Body of pancreas (tissue), 4 donors: ENCODE measurements around the gene ANXA9. TPM values are rescaled to one million over a fixed set of nuclear protein-coding genes. Genes with fewer than 3 reads are reported as not detected.

Experiments used
- ATAC-seq: fragments of 150-250 bp; one replicate; pipeline ENCODE4 v1.9.1; 2016
- DNase-seq, 4 donors: peaks; one replicate each; pipeline ENCODE4 v3.0.0-alpha.2; 2019
- H3K27ac ChIP-seq, 4 donors: fragments of 200-600 bp; sonication (generic); 1 replicate in 3 of 4; 2 replicates in 1 of 4; pipeline versions ENCODE4 v1.5.1 to v1.6.1; 2016 to 2019; ENCODE audit warnings: mild to moderate bottlenecking in 1 of 4, mixed read lengths in 1 of 4, moderate library complexity in 1 of 4
- H3K27me3 ChIP-seq, 2 donors: fragments of 200-600 bp; sonication (generic); one replicate each; pipeline ENCODE4 v1.6.0; 2016; ENCODE audit warnings: mild to moderate bottlenecking in 1 of 2
- H3K36me3 ChIP-seq, 2 donors: fragments of 200-600 bp; sonication (generic); replicated peaks in 1 of 2; 2 replicates each; pipeline ENCODE4 v1.5.1; 2016; ENCODE audit warnings: low read depth in 2 of 2; ENCODE audit not compliant: insufficient read depth in 1 of 2
- H3K4me1 ChIP-seq: fragments of 200-600 bp; sonication (generic); one replicate; pipeline ENCODE4 v1.6.0; 2016
- H3K4me3 ChIP-seq, 2 donors: fragments of 200-600 bp; sonication (generic); 1 replicate in 1 of 2; 2 replicates in 1 of 2; pipeline ENCODE4 v1.5.1; 2016 to 2019
- H3K9me3 ChIP-seq, 3 donors: fragments of 200-600 bp; sonication (generic); 1 replicate in 2 of 3; 2 replicates in 1 of 3; pipeline ENCODE4 v1.5.1; 2016
- CTCF ChIP-seq, 7 experiments: fragments of 450-650 bp in 4 of 7; fragments of 200-600 bp in 3 of 7; sonication (generic) in 3 of 7; IDR thresholded peaks; one replicate each; pipeline ENCODE4 v1.5.1; 2016 to 2019; ENCODE audit warnings: antibody characterized with exemption in 7 of 7
- POLR2A ChIP-seq, 3 donors: fragments of 450-650 bp; IDR thresholded peaks; one replicate each; pipeline ENCODE4 v1.6.1; 2016; ENCODE audit warnings: antibody characterized with exemption in 3 of 3, mild to moderate bottlenecking in 2 of 3
- WGBS, 2 donors: methylation state at CpG; one replicate each; pipeline ENCODE4 v1.1.5; 2017; 5-methylcytosine and 5-hydroxymethylcytosine counted together
- intact Hi-C: fragments of 100-400 bp; cut with DNase I; formaldehyde crosslinking; loops from one replicate; pipeline ENCODE4 v1.15.1; 2023
- total RNA-seq, 2 donors: library from RNA; depleted of rRNA; stranded (reverse); fragments of >200 nt; gene quantifications; one replicate each; pipeline ENCODE4 v1.1.0, GENCODE V29; 2016

ANXA9 gene
- total RNA-seq, 2 donors from 2014 or later = 17.4 to 33.3 TPM

GRCh38 chr1:151011154-151011850 is 29.2 kb downstream of the ANXA9 start:
- H3K4me1 ChIP-seq = peaks cover 48% of the 10 kb centered on the region
- intact Hi-C loops = no loop called here
- ATAC-seq = no peak
- TF ChIP-seq POLR2A (IDR thresholded peaks at IDR 0.05) = no peak
- TF ChIP-seq CTCF (IDR thresholded peaks at IDR 0.05) = no peak
- WGBS, 2 donors = 66 to 68% methylated on average over 4 of the region's 4 CpGs
- H3K4me3 ChIP-seq = no peak overlapping the region
- H3K9me3 ChIP-seq = no peaks in the 10 kb centered on the region
- no peak for DNase-seq
- H3K27ac ChIP-seq = peak overlapping the region in 1 of 4 donors; percentile 19
- no peaks in the 10 kb centered on the region for H3K27me3 ChIP-seq
- no peaks in the 10 kb centered on the region for H3K36me3 ChIP-seq

- DNase-seq = no peak
- no peak for TF ChIP-seq POLR2A (IDR thresholded peaks at IDR 0.05)
- TF ChIP-seq CTCF (IDR thresholded peaks at IDR 0.05) = no peak
- no peak overlapping the region for H3K4me3 ChIP-seq
- WGBS, 2 donors = 76 to 83% methylated on average over 13 to 14 of the region's 14 CpGs
- no peaks in the 10 kb centered on the region for H3K36me3 ChIP-seq
- no peak for ATAC-seq
- H3K27me3 ChIP-seq = no peaks in the 10 kb centered on the region
- intact Hi-C loops = no loop called here
- H3K9me3 ChIP-seq = no peaks in the 10 kb centered on the region
- H3K4me1 ChIP-seq = peaks cover 37% of the 10 kb centered on the region
- H3K27ac ChIP-seq = peak overlapping the region; percentile 15 to 53 (median 24)
Observed at GRCh38 chr1:151012684-151013471, 30.8 kb downstream of the ANXA9 start.

- ATAC-seq (peak; percentile 57), DNase-seq (peak in 3 of 4 donors; percentile 61 to 74 (median 70))
- peak overlapping the region; percentile 15 to 53 (median 24) for H3K27ac ChIP-seq
- H3K36me3 ChIP-seq = no peaks in the 10 kb centered on the region
- H3K27me3 ChIP-seq = no peaks in the 10 kb centered on the region
- intact Hi-C loops = no loop called here
- no peaks in the 10 kb centered on the region for H3K9me3 ChIP-seq
- TF ChIP-seq CTCF (IDR thresholded peaks at IDR 0.05) (peak in 4 of 7 experiments; percentile 8 to 37 (median 14)), POLR2A (IDR thresholded peaks at IDR 0.05) (no peak)
- no peak overlapping the region for H3K4me3 ChIP-seq
- peaks cover 34% of the 10 kb centered on the region for H3K4me1 ChIP-seq
- 25 to 43% methylated on average over 2 of the region's 2 CpGs for WGBS, 2 donors
Observed at GRCh38 chr1:151013518-151013917, 31.4 kb downstream of the ANXA9 start.

- DNase-seq (peak; percentile 79 to 88 (median 84)), ATAC-seq (peak; percentile 84)
- H3K36me3 ChIP-seq = peaks cover 5 to 6% of the 10 kb centered on the region in 2 donors
- no peaks in the 10 kb centered on the region for H3K27me3 ChIP-seq
- intact Hi-C loops = no loop called here
- no peaks in the 10 kb centered on the region for H3K9me3 ChIP-seq
- no peaks in the 10 kb centered on the region for H3K4me1 ChIP-seq
- peak overlapping the region in 1 of 4 donors; percentile 15 for H3K27ac ChIP-seq
- 19 to 27% methylated on average over 6 of the region's 6 CpGs for WGBS, 2 donors
- H3K4me3 ChIP-seq = no peak overlapping the region
- no peak for TF ChIP-seq POLR2A (IDR thresholded peaks at IDR 0.05)
- TF ChIP-seq CTCF (IDR thresholded peaks at IDR 0.05) = peak; percentile 54 to 74 (median 64)
Observed at GRCh38 chr1:151024540-151025146, 42.6 kb downstream of the ANXA9 start.
